ENCODE data around the gene HYI.
"Not testable (repeated sequence)": the region's sequence is repeated elsewhere in the genome, so short reads cannot be mapped to it uniquely, and the experiment has no call there.

Gene HYI

DNA sequence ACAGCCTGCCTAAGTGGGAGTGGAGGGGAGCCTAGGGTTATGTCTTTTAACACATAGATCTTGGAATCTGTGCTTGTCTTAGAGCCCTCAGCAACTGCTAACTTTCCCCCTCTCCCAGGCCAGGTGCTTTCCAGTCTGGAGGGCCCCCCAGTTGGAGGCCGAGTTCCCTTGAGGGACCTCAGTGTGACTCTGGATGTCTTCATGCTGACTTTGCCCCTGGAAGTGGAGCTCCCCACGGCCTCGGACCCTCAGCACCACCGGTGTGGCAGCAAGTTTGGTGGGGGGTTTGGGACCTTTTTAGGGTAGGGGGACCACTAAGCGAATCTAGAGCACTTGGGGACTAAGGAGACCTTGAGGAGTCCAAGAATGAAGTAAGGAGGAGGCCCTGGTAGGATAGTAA is 22.9 kb downstream of the HYI start:
- DNase-seq, result no peak

DNA sequence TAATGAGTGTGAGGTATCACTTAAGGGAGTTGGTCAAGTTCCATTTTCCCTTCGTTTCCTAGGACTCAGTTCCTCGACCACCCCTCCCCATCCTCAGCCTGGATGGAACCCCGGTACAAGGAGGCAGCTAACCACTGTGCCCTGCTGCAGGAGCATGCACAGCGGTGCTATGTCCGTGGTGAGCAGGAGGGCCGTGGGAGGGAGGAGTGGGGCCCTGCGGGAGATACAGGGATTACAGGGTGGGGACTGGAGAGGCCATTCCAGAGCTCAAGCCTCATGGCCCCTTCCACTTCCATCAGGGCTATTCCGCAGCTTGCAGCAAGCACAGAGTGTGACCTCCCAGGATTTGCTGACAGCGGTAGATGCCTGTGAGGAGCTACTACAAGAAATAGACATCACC is 25.8 kb downstream of the HYI start:
- DNase-seq, result no peak

DNA sequence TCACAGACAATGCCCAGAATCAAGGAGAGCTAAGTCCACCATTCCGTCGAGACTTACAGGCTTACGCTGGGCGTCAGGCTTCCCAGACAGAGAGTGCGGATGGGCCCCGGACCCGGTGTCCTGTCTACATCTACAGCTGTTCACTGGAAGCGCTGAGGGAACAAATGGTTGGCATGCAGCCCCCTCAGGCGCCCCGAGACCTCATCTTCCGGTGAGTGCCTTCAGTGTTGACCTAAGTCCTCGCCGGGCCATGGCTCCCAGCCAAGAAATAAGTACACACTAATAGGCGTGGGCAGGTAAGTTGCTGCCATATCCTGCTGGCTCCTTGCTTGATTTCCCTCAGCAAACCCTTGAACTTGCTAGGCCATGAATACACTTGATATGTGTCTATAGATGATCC is 26.2 kb downstream of the HYI start:
- no peak for DNase-seq

DNA sequence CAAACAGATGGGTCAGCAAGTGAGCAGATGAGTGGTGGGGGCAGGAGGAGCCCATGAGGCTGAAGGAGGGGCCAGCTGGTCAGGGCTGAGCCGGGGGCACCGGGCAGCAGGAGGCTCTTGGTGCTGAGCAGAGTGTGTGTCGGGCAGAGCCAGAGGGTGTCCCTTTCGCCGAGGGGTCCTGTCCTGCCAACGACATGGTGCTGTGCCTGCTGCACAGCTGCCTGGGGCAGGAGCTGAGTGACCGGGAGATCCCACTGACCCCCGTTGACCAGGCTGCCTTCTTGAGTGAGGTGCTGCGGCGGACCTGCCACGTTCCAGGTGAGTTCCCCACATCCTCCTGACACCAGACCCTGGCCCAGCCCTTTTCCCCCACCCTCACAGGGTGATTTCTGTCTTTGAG is 27.5 kb downstream of the HYI start:
- no peak for DNase-seq

DNA sequence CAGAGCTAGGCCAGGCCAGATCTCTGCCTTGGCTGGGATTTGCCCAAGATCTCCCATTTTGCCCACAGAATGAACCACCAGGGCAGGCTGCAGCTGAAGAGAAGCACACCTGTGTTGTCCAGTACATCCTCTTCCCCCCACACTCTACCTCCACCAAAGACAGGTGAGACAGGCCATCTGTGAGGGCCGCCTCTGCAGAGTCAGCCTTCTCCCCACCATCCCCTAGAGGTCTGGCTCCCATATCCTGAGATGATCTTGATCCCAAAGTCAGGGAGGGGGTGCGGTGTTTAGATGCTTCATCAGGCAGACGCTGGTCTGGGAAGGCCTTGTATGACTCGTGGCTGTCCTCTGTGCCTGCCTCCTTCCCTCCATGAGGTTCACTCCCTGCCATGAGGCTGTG is 28.7 kb downstream of the HYI start:
- no peak for DNase-seq

DNA sequence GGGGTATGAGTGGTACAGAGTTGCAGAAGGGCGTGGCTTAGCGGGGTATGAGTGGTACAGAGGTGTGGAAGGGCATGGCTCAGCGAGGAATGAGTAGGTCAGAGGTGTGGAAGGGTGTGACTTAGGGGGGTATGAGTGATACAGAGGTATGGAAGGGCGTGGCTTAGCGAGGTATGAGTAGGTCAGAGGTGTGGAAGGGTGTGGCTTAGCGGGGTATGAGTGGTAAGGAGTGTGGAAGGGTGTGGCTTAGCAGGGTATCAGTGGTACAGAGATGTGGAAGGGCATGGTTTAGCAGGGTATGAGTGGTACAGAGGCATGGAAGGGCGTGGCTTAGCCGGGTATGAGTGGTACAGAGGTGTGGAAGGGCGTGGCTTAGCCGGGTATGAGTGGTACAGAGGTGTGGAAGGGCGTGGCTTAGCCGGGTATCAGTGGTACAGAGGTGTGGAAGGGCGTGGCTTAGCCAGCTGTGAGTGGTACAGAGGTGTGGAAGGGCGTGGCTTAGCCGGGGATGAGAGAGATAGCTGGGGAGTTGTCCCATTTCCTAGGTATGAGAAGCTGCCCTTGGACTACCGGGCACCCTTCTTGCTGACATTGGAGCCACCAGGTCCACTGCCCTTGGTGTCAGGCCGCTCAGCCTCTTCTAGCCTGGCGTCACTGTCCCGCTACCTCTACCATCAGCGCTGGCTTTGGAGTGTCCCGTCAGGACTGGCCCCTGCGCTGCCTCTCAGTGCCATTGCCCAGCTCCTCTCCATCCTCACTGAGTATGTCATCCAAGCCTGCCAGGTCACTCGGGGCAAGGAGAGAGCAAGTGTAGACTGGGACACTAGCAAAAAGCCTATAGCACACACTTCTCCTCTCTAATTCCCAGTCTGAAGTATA is 29.8 kb downstream of the HYI start:
- no peak for DNase-seq

DNA sequence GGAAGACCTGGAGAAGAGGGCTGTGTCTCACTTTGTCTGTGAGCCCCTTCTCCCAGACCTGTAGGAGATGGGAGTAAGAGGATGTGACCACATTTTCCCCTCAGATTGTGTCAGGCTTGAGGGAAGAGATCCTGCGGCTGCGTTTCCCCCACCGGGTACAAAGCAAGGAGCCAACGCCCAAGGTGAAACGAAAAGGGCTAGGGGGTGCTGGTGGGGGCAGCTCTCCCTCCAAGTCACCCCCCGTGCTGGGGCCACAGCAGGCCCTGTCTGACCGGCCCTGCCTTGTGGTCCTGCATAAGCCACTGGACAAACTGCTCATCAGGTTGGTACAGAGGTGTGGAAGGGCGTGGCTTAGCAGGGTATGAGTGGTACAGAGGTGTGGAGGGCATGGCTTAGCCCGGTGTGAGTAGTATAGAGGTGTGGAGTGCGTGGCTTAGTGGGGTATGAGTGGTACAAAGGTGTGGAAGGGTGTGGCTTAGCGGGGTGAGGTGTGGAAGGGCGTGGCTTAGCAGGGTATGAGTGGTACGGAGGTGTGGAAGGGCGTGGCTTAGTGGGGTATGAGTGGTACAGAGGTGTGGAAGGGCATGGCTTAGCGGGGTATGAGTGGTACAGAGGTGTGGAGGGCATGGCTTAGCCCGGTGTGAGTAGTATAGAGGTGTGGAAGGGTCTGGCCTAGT is 30.6 kb downstream of the HYI start:
- no peak for DNase-seq

DNA sequence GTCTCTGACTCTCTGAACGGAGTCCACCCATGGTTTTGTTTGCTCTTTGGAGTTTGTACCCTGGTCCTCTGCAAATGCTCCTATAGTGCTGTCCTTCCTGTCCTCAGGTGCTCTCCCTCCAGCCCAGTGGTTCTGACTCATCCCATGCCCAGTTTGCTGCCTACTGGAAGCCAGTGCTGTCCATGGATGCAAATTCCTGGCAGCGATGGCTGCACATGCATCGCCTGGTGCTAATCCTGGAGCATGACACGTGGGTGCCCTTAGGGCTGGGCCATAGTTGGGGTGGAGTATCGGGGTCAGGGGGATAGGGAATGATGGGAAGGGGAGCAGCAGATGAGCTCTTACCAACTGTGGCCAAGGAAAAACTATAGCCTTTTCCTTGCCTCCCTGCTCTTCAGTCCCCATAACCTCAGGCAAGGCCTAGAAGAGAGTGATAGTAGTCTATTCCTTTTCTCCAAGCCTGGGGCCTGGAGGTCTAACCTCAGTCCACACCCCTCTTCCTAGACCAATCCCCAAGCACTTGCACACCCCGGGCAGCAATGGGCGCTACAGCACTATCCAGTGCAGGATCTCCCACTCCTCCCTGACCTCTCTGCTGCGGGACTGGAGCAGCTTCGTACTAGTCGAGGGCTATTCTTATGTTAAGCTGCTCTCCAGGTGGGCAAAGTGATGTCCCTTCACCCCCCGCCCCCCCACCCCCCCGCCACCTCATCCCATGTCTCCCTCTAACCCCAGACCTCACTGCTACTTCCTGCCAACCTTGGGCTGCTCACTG is 31.6 kb downstream of the HYI start:
- DNase-seq, result no peak

DNA sequence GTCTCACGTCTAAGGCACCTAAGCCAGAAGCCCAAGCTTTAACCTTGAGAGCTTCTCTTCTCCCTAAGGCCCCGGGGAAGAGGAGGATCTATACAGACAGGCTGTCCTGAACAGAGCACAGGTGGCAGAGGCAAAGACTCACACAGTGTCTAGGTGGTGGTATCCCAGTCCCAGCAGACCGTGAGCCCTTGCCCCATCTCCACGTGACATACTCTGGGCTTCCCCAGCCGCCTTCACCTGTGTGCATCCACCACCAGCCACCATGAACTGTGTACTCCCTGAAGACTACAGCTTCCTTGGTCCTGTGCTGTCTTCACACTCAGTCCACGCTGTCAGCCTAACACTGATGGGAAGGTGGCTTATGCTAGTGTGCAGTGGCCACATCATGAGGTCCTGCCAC is 32.3 kb downstream of the HYI start:
- DNase-seq, result no peak

DNA sequence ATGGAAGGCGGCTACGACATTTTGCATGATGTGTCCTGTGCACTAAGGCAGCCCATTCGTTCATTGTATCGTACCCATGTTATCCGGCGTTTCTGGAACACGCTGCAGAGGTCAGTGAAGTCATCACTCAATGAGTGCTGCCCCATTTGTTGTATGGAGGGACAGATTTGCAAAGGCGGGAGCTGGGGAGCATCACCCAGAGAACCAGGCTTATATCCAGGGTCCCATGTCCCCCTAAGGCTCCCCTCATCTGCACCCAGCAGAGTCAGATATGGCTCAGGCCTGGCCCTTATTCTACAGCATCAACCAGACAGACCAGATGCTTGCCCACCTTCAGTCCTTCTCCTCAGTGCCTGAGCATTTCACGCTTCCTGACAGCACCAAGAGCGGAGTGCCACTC is 32.9 kb downstream of the HYI start:
- no peak for DNase-seq

DNA sequence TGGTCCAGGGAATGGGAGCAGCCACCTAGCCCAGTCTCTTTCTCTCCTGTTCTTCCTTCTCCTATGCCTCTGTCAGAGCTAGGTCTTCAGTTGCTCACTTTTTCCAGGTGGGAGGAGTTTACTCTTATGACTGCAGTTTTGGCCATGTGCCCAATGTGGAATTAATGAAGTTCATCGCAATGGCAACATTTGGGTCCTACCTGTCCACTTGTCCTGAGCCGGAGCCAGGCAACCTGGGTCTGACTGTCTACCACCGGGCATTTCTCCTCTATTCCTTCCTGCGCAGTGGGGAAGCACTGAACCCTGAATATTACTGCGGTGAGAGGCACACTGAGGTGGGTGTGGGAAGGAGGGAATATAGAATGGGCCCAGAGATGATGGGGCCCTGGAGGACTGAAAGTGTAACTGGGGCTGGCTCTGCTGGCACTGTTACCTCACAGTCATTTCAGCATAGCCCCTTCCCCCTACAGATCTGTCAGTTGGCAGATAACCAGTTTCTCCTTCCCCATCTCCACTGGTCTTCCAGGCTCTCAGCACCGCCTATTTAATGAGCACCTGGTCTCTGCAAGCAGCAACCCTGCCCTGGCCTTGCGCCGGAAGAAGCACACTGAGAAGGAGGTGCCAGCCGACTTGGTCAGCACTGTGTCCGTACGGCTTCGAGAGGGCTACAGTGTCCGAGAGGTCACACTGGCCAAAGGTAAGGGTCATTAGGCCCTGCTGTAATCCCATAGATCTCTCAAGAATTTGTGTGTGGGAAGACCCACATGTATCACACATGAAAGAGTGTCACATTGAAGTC is 33.9 kb downstream of the HYI start:
- DNase-seq, result no peak

DNA sequence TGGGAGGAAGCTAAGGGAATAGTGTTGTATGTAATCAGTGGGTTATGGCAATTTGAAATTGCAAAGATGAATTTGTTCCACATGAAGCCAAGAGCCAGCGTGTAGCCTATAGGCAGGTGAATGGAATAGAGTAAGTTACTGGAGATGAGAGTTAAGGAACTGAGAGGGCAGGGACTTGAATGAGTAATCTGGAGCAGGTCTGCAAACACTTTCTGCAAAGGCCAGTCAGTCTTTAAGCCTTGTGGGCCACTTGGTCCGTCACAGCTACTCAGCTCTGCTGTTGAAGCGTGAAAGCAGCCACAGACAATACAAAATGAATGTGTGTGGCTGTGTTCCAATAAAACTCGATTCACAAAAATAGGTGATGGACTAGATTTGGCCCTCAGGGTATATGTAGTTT is 34.9 kb downstream of the HYI start:
- no peak for DNase-seq

DNA sequence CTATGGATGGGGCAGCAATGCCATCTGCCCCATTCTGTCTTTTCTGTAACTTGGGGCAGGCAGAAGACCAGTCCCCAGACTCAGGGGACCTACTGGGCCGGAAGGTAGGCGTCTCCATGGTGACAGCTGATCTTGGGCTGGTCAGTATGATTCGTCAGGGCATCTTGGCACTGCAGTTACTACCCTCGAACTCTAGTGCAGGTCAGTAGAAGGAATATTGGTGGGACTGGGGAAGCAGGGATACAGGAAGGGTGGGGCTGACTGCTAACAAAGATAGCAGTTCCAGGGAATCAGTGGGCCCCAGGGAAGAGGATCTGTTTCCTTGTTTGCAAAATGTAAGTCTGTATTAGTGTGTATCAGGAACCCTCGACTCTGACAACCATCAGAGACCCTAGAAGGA is 37.8 kb downstream of the HYI start:
- DNase-seq, result no peak

DNA sequence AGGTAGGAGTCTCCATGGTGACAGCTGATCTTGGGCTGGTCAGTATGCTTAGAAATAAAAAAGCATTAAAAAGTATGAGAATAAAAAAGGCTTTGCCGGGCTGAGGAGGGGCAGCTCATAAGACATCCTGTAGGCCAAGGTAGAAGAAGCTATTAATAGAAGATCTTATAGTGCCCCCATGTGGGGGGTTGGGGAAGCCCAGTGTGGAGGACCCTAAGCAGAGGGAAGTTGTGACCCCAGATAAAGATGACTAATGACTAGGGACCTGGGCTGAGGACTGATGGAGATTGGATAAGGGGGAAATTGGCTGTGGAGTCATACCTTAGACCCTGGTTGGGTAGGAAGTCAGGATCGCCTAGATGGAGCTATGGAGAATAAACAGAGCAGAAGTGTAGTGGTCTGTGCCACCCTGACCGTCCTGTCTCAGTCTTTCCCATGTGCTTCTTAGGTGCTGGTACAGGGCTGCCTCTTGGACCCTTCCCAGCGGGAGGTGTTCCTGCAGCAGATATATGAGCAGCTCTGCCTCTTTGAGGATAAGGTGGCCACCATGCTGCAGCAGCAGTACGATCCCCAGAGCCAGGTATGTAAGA is 39.0 kb downstream of the HYI start:
- peak in 24 of 56 donors; percentile 2 to 66 (median 10) for DNase-seq

DNA sequence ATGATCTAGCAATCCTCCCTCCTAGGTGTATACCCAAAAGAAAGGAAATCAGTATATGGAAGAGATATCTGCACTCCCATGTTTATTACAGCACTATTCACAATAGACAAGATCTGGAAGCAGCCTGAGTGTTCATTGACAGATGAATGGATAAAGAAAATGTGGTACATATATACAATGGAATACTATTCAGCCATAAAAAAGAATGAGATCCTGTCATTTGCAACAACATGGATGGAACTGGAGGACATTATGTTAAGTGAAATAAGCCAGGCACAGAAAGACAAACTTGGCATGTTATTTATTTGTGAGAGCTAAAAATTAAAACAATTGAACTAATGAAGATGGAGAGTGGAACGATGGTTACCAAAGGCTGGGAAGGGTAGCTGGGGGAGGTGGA is 40.3 kb downstream of the HYI start:
- DNase-seq, result not testable (repeated sequence)

DNA sequence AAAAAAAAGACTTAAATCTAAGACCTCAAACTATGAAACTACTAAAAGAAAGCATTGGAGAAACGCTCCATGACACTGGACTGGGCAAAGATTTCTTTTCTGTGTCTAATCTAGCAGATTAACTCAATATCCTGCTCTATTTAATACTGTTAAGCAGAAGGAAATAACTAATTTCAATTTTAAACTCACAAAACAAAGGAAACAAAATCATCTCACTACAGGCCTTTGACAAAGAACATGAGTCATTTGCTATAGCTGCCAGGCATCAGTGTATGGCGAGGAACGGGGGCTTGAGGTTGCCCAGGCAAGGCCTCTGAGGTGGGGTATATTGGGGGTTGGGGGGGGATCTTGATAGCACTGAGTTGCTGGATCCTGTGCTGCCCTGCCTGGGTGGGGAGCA is 43.2 kb downstream of the HYI start:
- DNase-seq, result no peak

DNA sequence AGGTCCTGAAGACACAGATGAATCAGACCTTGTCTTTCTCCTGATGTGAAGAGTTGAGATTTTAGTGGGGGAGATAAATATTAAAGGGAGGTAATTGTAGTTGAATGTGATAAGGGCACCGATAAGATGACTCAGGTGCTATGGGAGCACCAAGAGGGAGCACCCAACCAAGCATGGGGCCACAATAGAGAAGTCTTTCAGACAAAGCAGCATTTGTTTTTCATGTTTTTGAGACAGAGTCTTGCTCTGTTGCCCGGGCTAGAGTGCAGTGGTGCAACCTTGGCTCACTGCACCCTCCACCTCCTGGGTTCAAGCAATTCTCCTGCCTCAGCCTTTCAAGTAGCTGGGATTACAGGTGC is 47.9 kb downstream of the HYI start:
- DNase-seq, result no peak

DNA sequence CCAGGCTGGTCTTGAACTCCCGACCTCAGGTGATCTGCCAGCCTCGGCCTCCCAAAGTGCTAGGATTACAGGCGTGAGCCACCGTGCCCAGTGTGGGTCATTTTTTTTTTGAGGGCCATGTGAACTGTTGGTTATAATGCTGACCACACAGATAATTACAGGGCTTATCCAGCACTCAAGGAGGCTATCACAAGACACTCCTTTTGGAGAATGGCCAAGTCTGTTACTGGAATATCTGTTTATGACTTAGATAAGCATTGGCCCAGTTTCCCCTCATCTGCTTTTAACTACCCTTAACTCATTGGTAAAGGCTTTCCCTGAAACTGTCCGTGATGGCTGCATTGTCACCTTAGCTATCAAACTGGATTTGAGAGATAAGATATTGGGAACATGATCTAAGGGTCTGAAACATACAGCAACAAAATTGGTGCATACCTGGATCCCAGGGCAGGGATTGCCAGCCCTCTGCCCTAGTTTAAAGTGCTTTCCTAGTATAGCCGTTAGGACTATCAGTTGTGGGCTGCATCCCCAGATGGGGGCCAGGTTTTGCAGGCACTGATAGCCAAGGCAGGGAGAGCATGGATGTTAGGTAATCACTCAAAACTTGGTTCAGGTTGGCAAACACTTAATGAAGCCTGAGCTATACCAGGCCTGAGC is 48.4 kb downstream of the HYI start:
- no peak for DNase-seq

DNA sequence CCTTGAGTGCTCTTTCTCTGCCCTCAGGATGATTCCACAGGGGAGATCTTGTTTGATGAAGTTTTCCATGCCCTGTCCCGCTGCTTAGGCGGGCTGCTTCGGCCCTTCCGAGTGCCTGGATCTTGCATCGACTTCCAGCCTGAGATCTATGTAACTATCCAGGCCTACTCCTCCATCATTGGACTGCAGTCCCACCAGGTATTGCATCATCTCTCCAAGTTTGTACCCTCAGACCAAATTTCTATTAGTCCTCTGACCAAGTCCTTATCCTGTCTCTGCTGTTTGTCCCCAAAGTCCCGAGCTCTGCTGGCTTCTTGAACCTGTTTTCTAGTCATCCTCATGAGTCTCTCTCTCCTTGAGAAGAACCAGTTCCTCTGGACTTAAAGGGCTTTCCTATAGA is 49.4 kb downstream of the HYI start:
- DNase-seq, result no peak

DNA sequence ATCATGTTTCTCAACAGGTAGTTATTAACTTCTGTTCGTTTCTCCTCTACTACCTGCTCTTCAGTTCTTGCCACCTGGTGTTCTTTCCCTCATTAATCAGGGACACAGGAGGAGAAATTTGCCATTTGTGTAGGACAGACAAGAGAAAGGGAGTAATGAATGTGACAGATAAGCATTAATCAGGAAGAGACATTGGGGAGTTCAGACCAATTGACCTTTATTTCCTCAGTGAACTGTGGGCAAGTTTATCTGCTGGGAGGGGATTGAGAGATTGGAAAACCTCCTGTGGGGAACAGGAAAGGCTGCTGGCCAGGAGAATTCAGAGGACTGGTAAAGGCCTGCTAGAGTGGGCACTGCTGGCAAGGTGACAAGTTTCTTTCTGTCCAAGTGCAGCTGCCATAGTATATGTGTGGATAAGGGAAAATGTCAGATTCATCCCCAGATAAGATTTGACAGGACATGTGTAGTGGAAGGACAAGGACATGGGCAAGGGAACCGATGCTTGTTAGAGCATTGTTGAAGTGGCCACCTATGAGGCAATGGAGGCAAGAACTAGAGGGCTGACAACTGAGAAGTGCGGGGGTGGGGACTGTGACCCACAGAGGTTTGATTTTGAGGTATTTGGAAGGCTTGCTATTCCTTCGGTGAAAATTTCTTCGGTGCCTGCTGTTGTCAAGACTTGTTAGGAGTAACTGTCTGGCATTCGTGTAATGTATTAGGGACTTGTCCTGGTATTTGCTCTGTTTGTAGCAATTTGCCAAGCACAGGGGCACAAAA is 51.5 kb downstream of the HYI start:
- no peak for DNase-seq

Data from nucleus accumbens (tissue), 56 donors.